HG03378 (cell line): ENCODE data around the gene RAI14.

ENCODE experiments used
- ATAC-seq: cut with Tn5 transposase; IDR thresholded peaks from one replicate; pipeline ENCODE4 v1.9.1; 2021; ENCODE audit warnings: mild to moderate bottlenecking, moderate library complexity; ENCODE audit not compliant: unreplicated experiment

RAI14 gene

DNA sequence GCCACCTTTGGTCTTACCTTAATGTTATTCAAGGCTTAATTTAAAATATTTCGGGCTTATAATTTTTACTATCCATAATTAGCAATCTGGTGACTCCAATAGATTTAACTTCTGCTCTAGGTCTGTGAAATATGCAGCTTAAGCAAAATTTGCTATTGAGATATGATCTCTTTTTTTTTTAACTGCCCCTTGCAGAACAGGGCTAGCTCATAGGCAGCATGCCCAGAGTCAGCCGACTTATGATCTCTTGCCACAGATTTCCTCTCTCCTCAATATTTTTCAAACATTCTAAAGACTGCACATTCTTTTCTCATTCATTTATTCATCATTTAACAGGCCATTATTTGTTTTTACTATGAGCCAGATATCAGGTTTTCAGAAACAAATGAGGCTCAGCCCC lies 187.4 kb downstream of the RAI14 start:
- ATAC-seq, result no peak

GRCh38 chr5:34844106-34844505 lies 188.0 kb downstream of the RAI14 start:
- no peak for ATAC-seq

DNA sequence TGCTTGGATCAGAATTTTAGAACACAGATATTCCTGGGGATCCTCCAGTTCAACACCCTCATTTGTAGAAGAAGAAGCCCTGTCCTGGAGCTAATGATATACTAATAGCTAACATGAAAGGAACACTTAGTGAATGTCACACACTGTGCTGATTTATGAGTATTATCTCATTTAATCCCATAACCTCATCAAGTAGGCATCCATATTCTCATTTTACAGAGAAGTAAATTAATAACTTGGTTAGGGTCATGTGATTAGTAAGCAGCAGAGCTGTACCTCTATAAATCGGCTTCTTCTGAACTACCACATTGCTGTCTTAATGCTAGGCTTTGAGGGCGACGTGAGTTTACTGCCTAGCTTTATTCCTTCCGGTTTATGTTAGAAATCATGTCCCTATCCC lies 188.9 kb downstream of the RAI14 start:
- ATAC-seq, result no peak

DNA sequence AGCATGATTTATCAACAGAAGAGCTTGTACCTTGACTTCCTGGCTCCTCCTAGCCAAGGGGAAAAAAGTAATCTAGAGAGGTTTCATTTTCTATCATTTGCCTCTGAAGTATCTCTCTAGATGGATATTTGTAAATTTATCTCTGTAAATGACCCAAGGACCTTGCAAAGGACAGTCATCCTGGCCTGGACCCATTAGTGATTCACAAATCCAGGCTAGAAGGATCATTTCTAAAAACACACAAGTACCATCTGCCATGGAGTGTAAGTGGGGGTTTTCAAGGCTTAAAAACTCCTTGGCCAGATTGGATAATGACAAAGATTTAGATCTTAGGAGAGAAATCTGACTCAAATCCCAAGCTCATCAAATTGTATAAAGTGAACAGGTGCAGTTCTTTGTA lies 190.9 kb downstream of the RAI14 start:
- ATAC-seq, result no peak

DNA sequence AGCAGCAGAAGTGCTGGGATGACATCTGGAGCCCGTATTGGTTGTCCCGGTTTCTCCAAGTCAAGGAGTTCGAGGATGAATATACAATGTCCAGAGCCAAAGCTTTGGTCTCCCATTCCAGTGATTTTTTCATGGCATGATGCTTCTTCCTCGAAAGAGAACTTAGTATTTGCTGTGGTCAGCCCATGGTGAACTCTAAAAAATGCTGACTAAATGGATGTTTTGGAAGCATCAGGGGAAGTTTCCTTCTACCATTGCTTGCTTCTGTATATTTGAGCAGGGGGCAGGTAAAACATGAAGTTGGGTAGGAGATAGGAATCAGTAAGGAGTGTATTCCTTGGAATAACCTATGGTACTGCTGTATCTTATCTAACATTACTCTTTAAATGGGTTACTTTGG lies 191.4 kb downstream of the RAI14 start:
- ATAC-seq, result no peak

GRCh38 chr5:34848230-34848629 lies 192.1 kb downstream of the RAI14 start:
- no peak for ATAC-seq

GRCh38 chr5:34849253-34849652 lies 193.1 kb downstream of the RAI14 start:
- no peak for ATAC-seq

GRCh38 chr5:34854459-34855174 lies 198.5 kb downstream of the RAI14 start:
- ATAC-seq, result peak; percentile 99

DNA sequence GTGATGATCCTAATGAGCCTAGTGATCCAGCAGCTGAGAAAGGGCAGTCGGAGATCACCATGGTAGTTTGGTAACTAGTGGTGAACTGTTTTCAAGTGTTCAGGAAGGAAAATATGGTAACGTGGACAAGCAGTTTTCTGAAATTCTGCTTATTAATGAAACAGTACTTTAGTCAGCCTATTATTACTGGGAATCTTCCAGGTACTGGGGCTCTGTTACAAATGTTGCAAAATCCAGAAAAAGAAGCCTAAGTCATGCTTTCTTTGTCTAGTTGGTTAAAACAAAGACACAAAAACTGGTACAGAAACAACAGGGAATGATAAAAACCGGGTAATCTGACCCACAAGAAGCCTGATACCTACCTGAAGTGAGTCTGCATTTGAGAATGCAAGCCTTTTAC lies 201.0 kb downstream of the RAI14 start:
- no peak for ATAC-seq

DNA sequence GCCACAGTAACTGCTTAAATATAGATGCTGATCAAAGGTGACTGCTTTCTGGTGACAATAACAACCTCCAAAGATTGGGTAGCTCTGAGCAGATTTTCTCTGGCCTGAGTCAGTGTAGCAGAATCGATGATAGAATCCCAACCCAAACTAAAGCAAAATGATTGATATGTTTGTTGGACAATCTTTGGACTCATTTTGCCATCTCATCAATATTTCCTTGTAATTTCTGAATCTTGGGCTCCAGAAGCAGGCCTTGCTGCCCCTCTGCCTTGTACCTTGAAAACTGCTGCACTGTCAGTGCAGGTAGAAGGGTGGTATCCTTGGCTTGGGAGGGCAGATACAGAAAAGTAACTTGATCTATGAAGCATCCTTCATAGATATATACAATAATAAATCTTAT lies 201.8 kb downstream of the RAI14 start:
- no peak for ATAC-seq

- ATAC-seq, result no peak
Observed at GRCh38 chr5:34858790-34859189, 202.7 kb downstream of the RAI14 start.

DNA sequence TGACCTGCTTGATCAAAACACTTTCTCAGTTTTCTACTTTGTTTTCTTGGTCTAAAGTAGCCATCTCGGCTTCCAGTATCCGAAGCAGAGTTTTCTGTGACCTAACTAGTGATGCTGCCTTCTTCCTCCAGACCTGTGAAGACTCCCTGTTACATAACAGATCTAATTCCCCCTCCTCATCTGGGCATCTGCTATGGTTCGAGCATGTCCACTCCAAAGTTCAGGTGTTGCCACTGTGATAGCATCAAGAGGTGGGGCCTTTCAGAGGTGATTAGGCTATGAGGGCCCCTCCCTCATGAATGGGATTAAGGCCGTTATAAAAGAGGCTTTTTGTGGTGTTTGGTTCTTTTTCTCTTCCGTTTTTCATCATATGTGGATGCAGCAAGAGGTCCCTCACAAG lies 203.1 kb downstream of the RAI14 start:
- no peak for ATAC-seq

DNA sequence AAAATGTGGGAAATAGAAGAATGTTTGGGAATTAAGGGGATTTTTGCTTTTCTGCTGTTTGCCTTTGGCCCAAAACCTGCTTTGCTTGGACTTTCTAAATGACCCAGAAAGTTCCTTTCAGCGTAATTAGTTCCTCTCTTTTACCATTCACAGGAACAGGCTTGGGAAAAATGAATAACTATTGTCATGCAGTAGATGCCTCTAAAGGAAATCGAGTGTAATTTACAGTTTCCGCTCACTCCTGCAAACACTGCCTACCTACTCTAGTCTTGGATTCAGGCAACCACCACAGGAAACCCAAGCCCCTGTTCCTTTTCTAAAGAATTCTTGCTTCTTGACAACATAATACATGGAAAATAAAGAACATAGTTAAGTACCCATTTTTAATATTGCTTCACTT lies 207.8 kb downstream of the RAI14 start:
- no peak for ATAC-seq

DNA sequence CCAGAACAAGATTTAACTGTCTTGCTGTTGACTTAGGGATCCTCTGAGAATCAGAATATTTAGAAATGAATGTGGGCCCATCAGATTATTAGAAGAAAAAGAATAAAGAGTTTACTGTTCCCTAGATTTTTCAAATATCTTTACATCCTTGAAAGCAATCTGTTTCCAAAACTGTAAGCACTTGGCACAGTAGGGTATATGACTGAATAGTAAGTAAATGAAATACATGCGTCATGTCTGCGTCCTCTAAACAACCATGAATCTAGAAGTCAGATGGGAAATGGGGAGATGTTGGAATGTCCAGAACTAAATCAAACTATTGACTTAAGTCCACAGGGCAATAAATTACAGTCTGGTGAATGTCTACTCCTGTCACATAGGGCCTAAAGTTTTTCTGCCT lies 209.0 kb downstream of the RAI14 start:
- no peak for ATAC-seq

- no peak for ATAC-seq
Observed at GRCh38 chr5:34866989-34867471, 210.9 kb downstream of the RAI14 start.

DNA sequence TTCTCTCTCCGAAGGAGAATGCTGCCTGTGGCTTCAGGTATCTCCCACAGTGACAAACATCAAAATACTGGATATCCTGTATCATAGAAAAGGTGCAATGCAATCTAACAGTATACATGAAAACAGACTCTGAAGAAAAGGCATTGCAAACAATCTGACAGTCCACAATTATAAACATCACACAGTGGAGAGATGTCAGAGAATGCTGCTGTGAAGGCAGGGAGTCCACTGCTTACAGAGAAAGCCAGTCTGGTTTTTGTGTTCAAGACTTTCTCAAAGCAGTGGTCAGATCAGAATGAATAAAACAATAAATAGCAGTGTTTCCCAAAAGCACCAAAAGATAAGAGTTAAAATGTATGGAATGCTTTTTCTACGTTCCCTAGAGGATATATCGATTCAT lies 211.5 kb downstream of the RAI14 start:
- ATAC-seq, result no peak

GRCh38 chr5:34868791-34869190 lies 212.7 kb downstream of the RAI14 start:
- ATAC-seq, result no peak

DNA sequence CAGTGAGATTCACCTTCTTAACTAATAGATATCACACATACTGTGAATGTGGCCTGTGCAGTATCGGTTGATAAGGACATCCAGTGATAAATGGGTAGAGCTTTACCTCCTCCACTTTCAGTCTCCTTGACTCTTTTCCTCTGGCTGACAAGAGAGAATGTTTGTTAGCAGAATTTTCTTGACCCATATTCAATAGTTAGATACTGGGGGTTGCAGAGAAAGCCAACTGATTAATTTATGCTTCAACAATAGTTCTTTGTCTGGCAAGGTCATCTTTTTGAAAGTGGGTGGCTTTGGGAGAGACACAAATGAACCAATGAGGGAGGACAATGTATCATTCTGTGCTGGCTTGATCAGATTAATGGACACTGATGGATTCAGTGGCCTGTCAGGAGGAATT lies 213.1 kb downstream of the RAI14 start:
- ATAC-seq, result no peak

- no peak for ATAC-seq
Observed at GRCh38 chr5:34870382-34870781, 214.3 kb downstream of the RAI14 start.

GRCh38 chr5:34876275-34876674 lies 220.1 kb downstream of the RAI14 start:
- ATAC-seq, result no peak

- ATAC-seq, result no peak
Observed at GRCh38 chr5:34881246-34881645, 225.1 kb downstream of the RAI14 start.
